Osteocyte (in vitro differentiated cells): ENCODE measurements around the gene MEF2C. TPM values are rescaled to one million over a fixed set of nuclear protein-coding genes. Genes with fewer than 3 reads are reported as not detected.
A peak's percentile ranks its signal among the peaks of the same experiment; 100 is the strongest.

Experiments used
- DNase-seq: peaks from one replicate; pipeline ENCODE4 v3.0.0; 2021; ENCODE audit warnings: mixed read lengths; ENCODE audit not compliant: unreplicated experiment; ENCODE audit errors: extremely low spot score
- H3K27ac Mint-ChIP-seq: one replicate; pipeline ENCODE4 v1.8.0; 2021; ENCODE audit warnings: mild to moderate bottlenecking, mixed read lengths; ENCODE audit not compliant: unreplicated experiment
- H3K27me3 Mint-ChIP-seq: one replicate; pipeline ENCODE4 v1.8.0; 2021; ENCODE audit warnings: mixed read lengths; ENCODE audit not compliant: unreplicated experiment
- H3K36me3 Mint-ChIP-seq: one replicate; pipeline ENCODE4 v1.8.0; 2021; ENCODE audit warnings: mixed read lengths; ENCODE audit not compliant: unreplicated experiment
- H3K4me1 Mint-ChIP-seq: one replicate; pipeline ENCODE4 v1.8.0; 2021; ENCODE audit warnings: mixed read lengths; ENCODE audit not compliant: unreplicated experiment
- H3K4me3 Mint-ChIP-seq: one replicate; pipeline ENCODE4 v1.8.0; 2021; ENCODE audit warnings: mild to moderate bottlenecking, moderate library complexity, mixed read lengths; ENCODE audit not compliant: unreplicated experiment
- H3K9me3 Mint-ChIP-seq: one replicate; pipeline ENCODE4 v1.8.0; 2021; ENCODE audit warnings: mixed read lengths; ENCODE audit not compliant: unreplicated experiment
- CTCF ChIP-seq: fragments of 200-600 bp; sonication (generic); IDR thresholded peaks from 2 replicates; pipeline ENCODE4 v1.5.0; 2021; ENCODE audit warnings: antibody characterized with exemption, mild to moderate bottlenecking, moderate library complexity
- total RNA-seq: library from RNA; stranded (reverse); gene quantifications from 2 replicates; pipeline ENCODE4 v1.2.1, GENCODE V29; 2021

The MEF2C gene
- total RNA-seq, 1 donor from 2014 or later = 9.4 TPM

GRCh38 chr5:88732862-88733261 lies 150.1 kb downstream of the MEF2C start:
- Mint-ChIP-seq H3K9me3 (no peaks in the 10 kb centered on the region), H3K36me3 (no peaks in the 10 kb centered on the region), H3K4me1 (no peaks in the 10 kb centered on the region), H3K27ac (no peak overlapping the region), H3K27me3 (no peaks in the 10 kb centered on the region), H3K4me3 (no peak overlapping the region)
- no peak for DNase-seq
- no peak for TF ChIP-seq CTCF

- Mint-ChIP-seq H3K4me3 (no peak overlapping the region), H3K4me1 (no peaks in the 10 kb centered on the region), H3K9me3 (no peaks in the 10 kb centered on the region), H3K27me3 (no peaks in the 10 kb centered on the region), H3K27ac (no peak overlapping the region), H3K36me3 (no peaks in the 10 kb centered on the region)
- no peak for TF ChIP-seq CTCF
- no peak for DNase-seq
Measured at GRCh38 chr5:88732181-88732633, 150.8 kb downstream of the MEF2C start.

GRCh38 chr5:88729829-88730182 lies 153.2 kb downstream of the MEF2C start:
- no peak for TF ChIP-seq CTCF
- Mint-ChIP-seq H3K9me3 (no peaks in the 10 kb centered on the region), H3K27me3 (no peaks in the 10 kb centered on the region), H3K4me1 (no peaks in the 10 kb centered on the region), H3K36me3 (no peaks in the 10 kb centered on the region), H3K4me3 (no peak overlapping the region), H3K27ac (no peak overlapping the region)
- no peak for DNase-seq

- no peaks in the 10 kb centered on the region for H3K27me3 Mint-ChIP-seq
- no peaks in the 10 kb centered on the region for H3K9me3 Mint-ChIP-seq
- no peaks in the 10 kb centered on the region for H3K4me1 Mint-ChIP-seq
- H3K36me3 Mint-ChIP-seq = no peaks in the 10 kb centered on the region
- DNase-seq = no peak
- H3K27ac Mint-ChIP-seq = no peak overlapping the region
- no peak overlapping the region for H3K4me3 Mint-ChIP-seq
- TF ChIP-seq CTCF = peak; percentile 81
Measured at GRCh38 chr5:88729084-88729828, 153.7 kb downstream of the MEF2C start.

- TF ChIP-seq CTCF = peak; percentile 69
- Mint-ChIP-seq H3K4me1 (no peaks in the 10 kb centered on the region), H3K9me3 (no peaks in the 10 kb centered on the region), H3K27ac (no peak overlapping the region), H3K27me3 (no peaks in the 10 kb centered on the region), H3K36me3 (no peaks in the 10 kb centered on the region), H3K4me3 (no peak overlapping the region)
- no peak for DNase-seq
Measured at GRCh38 chr5:88727705-88728313, 155.2 kb downstream of the MEF2C start.
